Dedifferentiated amniotic fluid mesenchymal stem cell (primary cell): ENCODE results near the gene FAM118A.
"Not testable (repeated sequence)": the region's sequence is repeated elsewhere in the genome, so short reads cannot be mapped to it uniquely, and the experiment has no call there.

ENCODE experiments used
- DNase-seq: peaks from one replicate; pipeline ENCODE4 v3.0.0-alpha.2; 2016; ENCODE audit errors: extremely low spot score

Gene FAM118A

DNA sequence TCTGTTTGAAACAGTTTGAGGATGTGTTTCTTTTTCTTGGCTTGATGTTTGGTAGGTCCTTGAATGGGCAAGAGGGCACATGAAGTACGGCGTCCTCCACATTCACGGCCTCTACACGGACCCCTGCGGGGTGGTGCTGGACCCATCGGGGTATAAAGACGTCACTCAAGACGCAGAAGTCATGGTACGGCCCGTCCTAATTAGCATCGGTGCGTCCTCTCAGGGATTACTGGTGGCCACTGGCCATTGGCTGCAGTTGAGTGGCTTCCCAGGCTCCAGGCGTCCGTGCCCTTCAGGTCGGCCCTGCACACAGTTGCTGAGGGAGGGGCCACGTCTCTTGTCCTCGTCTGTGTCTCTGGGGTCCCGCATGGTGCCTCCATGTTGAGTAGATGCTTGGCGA is 20.8 kb downstream of the FAM118A start:
- DNase-seq = no peak

GRCh38 chr22:45331486-45331885 is 21.8 kb downstream of the FAM118A start:
- no peak for DNase-seq

- no peak for DNase-seq
Measured at GRCh38 chr22:45332001-45332400, 22.3 kb downstream of the FAM118A start.

DNA sequence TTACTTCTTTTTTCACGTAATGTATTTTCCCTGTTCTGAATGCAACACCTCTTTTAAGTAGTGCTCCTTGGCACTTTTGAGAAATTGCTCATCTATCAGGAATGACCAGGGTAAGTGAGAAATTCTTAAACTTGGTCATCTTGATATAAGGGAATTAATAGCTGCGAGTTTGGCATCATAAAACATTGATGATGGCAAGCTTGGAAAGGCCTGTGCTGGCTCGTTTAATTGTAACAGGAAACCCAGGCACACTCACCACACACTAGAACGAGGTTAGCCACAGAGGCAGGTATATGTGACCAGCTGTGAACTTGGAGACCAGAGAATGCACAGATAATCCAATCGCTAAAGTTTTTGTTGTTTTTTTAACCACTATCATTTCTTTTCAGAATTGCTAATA is 24.3 kb downstream of the FAM118A start:
- DNase-seq = no peak

DNA sequence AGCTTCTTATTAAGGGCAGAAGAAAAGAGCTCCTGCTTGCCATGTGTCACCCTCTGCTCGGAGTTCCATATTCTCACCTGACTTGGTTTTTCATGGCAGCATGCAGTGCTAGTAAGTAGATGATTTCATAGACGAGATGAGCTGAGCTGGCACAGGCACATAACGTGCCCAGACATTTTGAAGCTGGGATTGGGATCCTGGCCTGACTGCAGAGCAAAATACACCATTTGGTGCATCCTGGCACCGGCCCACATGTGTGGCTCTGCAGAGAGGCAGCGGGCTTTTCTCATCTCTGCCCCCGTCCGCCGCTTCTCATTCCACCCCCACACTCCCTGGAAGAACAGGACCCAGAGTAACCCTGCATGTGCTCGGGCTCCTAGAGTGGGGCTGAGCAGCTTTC is 24.8 kb downstream of the FAM118A start:
- DNase-seq = no peak

- DNase-seq = no peak
Measured at GRCh38 chr22:45335021-45335818, 25.5 kb downstream of the FAM118A start.

DNA sequence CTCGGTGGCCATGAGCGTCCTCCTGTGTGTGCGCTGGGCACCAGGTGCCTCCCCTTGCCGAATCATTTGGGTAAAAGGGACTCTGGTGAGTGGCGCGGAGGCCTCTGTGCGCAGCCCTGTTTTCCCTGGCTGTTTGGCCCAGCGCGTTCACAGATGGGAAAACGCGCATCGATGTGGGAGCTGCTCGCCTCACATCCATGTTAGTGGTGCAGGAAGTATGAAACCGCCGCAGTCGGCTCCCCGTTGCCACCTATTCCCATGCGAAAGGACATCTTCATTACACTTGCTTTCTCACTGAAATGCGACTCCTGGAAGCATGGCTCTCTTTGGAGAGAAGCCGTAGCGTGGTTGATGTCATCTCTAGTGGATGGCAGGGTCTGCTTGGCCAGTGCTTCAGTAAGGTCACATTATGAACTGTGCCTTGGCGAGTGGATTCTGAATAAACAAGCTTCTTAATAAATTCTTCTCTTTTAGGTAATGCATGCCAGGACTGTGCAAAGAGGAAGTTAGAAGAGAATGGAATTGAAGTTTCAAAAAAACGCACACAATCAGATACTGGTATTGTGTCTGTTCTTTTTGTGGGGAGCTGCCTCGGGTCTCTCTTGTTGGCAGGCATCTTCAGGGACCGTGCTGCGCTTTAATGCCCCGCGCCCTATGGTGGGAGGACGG is 26.3 kb downstream of the FAM118A start:
- DNase-seq = no peak

- no peak for DNase-seq
Measured at GRCh38 chr22:45336971-45337431, 27.3 kb downstream of the FAM118A start.

DNA sequence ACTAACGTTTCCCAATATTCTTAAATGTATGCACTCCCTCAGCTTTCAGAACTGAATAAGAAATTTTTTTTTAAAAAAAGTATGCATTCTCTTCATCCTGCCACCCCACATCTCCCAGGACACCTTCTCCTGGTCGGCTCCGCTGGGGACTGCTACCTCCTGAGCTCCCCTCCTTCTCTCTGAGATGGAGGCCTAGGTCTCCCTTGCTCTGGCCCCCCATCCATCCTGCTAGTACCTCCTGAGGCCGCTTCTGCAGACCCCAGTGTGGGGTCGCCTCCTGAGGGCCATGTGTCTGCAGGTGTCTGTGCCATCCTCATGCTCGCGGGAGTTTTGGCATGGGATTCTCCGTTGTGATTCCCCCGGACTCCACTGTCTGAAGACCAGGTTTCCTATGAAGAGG is 27.8 kb downstream of the FAM118A start:
- no peak for DNase-seq

DNA sequence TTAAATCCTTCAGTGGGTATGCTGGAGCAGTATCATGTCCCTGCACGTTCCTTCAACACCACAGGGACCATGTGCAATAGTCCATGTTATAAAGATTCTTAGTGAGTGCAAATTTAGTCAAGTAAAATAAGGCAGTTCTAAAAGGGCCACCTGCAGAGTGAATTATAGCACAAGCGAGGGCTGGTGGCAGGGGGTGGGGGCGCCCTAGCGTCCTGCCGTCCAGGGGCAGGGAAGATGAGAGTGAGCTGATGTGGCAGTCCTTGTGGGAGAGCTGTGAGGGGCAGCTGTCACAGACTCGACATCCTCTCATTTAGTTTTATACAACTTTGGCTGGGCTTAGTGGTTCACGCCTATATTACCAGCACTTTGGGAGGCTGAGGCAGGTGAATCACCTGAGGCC is 29.1 kb downstream of the FAM118A start:
- no peak for DNase-seq

DNA sequence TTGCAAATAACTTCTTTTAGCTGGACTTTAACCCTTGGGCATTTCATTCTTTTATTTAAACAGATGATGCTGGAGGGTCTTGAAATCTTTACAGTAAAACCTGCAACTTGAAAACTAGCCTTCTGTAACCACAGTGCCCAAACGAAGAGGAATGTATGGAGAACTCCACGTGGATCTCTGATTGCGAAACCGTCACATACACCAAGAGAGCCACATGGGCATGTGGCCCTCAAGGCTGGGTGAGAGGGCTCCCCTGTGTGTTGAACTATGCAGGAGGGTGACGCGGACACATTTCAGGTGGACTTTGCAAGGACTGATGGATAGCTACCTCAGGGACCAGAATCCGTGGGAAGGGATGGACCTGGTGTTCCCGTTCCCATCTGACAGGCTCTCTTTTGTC is 30.6 kb downstream of the FAM118A start:
- no peak for DNase-seq

DNA sequence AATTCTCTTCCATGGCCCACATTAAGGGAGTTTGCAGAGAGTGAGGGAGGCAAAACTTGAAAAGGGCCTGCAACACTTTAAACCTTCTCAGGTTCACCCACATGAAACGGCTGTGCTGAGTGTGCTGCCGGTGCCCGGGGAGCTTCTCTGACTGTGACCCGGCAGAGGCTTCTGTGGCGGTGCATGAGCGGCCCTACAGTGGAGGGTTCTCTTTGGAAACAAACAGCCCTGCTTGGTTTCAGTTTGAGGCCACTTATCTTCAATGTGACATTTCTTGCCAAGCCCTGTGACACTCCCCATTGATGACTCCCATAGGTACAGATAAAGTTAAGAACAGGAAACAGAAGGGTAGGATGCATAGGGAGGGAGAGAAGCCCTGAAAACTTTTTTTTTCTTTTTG is 31.8 kb downstream of the FAM118A start:
- no peak for DNase-seq

GRCh38 chr22:45343143-45343542 is 33.4 kb downstream of the FAM118A start:
- no peak for DNase-seq

GRCh38 chr22:45344334-45344733 is 34.6 kb downstream of the FAM118A start:
- DNase-seq = no peak

DNA sequence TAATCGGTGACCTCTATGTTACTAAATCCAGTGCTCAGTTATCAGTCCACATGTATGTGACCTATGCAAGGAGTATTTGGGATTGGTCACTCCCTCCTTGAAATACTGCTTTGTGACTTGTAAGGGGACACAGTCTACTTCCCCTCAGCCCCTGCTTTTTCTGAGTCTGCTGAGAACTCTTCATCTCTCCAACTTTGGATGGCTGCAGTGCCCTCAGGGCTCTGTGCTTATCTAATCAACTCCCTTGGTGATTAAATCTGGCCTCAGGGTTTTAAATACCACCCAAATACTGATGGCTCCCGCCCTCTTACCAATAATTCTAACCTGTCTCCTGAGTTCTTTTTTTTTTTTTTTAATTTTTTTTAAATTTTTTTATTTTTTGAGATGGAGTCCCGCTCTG is 40.2 kb downstream of the FAM118A start:
- no peak for DNase-seq

DNA sequence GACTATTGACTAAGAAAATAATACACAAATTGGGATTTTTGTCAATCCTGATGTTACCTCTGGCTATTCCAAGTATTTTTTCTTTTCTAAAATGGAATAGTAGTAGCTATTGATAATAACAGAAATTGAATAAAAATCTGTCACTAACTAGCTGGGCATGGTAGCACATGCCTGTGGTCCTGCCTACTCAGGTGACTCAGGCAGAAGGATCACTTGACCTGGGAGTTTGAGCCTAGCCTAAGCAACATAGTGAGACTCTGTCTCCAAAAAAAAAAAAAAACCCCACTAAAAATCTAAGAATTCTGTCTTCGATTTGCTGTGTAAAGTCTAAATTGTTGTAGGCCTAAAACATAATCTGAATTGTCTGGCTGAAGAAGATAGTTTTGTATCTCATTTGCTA is 42.2 kb downstream of the FAM118A start:
- no peak for DNase-seq

DNA sequence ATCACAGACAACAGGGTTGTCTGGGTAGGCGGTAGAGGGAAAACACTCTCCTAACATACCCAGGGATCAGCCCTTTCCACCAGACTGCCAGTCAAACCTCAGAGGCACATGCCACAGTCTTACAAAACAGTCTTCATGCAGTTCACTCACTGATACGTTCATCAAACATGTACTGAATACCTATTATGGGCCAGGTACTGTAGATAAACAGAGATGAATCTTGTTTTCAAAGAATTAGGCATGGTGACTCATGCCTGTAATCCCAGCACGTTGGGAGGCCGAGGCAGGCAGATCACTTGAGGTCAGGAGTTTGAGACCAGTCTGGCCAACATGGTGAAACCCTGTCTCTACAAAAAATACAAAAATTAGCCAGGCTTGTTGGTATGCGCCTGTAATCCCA is 43.0 kb downstream of the FAM118A start:
- not testable (repeated sequence) for DNase-seq

- no peak for DNase-seq
Measured at GRCh38 chr22:45353786-45354185, 44.1 kb downstream of the FAM118A start.

DNA sequence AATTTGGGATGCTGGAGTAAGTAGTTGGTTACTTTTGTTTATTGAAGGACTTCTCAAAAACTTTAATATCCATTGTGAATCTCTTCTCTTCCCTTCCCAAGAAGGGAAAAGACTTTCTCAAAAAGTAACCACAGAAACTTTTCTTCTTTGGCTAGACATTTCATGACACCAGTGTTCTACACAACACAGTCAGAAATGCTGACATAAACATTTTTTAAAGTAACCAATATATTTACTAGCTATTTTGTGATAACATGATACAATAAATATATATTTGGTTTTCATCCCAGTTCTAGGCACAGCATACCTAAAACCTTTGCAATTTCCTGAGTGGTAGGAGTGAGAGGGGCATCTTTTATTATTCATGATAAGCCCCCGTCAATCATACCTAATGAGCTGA is 47.8 kb downstream of the FAM118A start:
- DNase-seq = no peak

GRCh38 chr22:45358127-45358526 is 48.4 kb downstream of the FAM118A start:
- no peak for DNase-seq

DNA sequence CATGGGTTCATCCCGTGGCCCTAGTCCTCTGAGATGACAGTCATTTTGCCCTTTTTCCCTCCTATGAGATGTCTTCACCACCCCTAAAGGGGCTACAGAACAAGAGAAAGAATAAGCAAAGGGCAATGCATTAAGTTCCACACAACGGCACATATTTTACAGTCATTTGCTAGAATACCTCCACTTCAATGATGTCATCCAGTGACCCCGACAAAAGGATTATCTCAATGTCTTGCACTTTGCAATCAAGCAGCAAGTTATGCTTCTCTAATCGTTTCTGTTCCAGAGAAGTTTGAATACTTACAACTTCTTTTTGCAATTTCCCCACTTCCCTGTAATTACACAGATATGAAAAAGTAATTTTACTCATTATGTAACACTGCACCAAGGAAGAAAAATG is 49.9 kb downstream of the FAM118A start:
- DNase-seq = no peak

- no peak for DNase-seq
Measured at GRCh38 chr22:45366713-45367112, 57.0 kb downstream of the FAM118A start.

DNA sequence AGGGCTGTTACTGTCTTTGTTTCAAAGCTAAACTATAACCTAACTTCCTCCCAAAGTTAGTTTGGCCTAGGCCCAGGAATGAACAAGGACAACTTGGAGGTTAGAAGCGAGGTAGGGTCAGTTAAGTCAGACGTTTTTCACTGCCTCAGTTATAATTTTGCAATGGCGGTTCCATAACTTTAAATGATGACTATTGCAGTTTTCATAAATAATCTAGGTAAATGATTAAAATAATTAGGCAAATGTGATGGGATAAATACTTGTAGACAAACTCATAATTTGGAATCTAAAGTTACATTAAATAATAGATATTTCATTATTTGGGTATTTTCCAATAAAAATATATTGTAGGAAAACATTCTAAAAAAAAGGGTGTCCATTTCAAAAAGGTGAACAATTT is 63.9 kb downstream of the FAM118A start:
- not testable (repeated sequence) for DNase-seq
